Panc1 (cell line): ENCODE results near the gene MOXD1.

Experiments
- CTCF ChIP-seq: fragments of 450-650 bp; IDR thresholded peaks from 2 replicates; pipeline ENCODE4 v1.5.1; 2017; ENCODE audit warnings: mild to moderate bottlenecking
- POLR2AphosphoS5 ChIP-seq: IDR thresholded peaks from 2 replicates; pipeline ENCODE4 v1.6.1; 2012; ENCODE audit warnings: mild to moderate bottlenecking, low read depth, low read length, moderate library complexity
- REST ChIP-seq, 2 experiments: IDR thresholded peaks; 2 replicates each; pipeline ENCODE4 v1.6.1; 2011 to 2012; ENCODE audit warnings: low read depth in 2 of 2, control low read depth in 1 of 2, low read length in 1 of 2, mild to moderate bottlenecking in 1 of 2, moderate library complexity in 1 of 2; ENCODE audit not compliant: insufficient read depth in 1 of 2
- SIN3A ChIP-seq: IDR thresholded peaks from 2 replicates; pipeline ENCODE4 v1.6.1; 2012; ENCODE audit warnings: low read depth, mild to moderate bottlenecking, low read length, moderate library complexity, borderline replicate concordance; ENCODE audit not compliant: insufficient read depth
- TCF7L2 ChIP-seq: IDR thresholded peaks from 2 replicates; pipeline ENCODE4 v1.6.1; 2011; ENCODE audit warnings: mild to moderate bottlenecking, low read depth, low read length, inconsistent platforms

- TF ChIP-seq POLR2AphosphoS5 (no peak), CTCF (no peak), REST (IDR thresholded peaks at IDR 0.05; ENCODE audit: insufficient read depth in 1 of 2, low read depth in 2 of 2, low read length in 1 of 2) (no peak), SIN3A (no peak), TCF7L2 (no peak)
Measured at GRCh38 chr6:132365281-132365907, 35.9 kb downstream of the MOXD1 start.
